Suppressor macrophage (primary cell): Measurements from ENCODE around the gene PLEKHG4B.
"Not testable (repeated sequence)": the region's sequence is repeated elsewhere in the genome, so short reads cannot be mapped to it uniquely, and the experiment has no call there.

Experiments
- DNase-seq, 4 experiments: peaks; one replicate each; pipeline ENCODE4 v3.0.0-alpha.2; 2020 to 2022

Gene PLEKHG4B

DNA sequence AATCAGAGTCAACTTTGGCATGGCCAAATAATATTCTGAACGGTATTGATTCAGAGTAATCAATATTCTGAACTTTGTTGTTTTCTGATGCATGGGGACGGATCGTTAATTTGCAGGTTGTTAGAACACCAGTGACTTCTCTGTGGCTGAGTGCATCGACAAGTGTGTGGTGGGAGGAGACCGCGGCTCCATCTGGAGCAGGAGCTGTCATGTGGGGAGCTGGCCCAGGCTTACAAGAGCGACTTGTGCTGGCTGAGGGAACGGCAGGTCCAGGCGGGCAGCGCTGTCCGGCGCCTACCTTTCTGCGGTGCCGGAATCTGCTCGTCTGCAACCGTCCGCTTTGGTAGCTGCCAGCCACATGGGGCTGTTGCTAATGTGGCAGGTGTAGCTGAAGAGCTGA is 135.4 kb downstream of the PLEKHG4B start:
- not testable (repeated sequence) for DNase-seq

DNA sequence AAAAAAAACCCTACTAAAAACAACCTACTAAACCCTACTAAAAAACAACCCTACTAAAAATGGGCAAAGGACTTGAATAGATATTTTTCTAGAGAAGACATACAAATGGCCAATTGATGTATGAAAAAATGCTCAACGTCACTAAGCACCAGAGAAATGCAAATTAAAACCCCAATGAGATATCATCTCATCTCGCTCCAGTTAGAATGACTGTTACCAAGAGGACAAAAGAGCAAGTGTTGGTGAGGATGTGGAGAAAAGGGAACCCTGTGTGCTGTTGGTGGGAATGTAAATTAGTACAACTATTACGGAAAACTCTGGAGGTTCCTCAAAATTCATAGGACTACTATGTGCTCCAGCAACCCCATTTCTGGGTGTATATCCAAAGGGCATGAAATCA is 136.9 kb downstream of the PLEKHG4B start:
- no peak for DNase-seq

DNA sequence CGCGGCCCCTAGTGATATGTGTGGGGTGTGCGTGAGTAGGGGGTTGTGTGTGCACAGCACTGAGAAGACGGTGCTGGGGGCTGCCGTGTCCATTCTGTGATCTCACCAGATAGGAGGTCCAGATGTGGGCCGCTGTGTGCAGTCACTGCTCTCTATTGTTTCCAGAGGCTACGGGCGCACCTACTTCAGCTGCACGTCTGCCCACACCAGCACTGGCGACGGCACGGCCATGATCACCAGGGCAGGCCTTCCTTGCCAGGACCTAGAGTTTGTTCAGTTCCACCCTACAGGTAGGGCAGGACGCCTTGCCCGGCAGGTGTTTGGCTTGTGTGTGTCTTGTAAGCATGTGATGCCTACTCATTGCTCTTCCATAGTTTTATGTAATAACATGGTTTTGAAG is 138.7 kb downstream of the PLEKHG4B start:
- DNase-seq: no peak

DNA sequence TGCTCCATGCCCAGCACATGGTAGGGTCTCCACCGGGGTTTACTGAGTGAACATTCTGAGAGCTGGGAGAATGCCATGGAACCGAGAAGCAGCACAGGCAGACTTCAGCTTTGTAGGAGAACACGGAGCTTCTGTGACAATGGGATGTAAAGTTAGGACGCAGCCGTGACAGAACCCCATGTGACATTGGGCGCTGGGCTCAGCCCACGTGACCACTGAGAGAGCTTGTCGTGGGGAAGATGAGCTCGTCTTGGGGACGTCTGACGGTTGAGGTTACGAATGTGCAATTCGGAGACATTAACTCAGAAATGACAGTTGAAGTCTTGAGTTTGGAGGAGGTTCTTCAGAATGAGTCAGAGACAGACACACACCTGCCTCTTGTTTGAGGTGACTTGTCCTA is 139.7 kb downstream of the PLEKHG4B start:
- DNase-seq: no peak

DNA sequence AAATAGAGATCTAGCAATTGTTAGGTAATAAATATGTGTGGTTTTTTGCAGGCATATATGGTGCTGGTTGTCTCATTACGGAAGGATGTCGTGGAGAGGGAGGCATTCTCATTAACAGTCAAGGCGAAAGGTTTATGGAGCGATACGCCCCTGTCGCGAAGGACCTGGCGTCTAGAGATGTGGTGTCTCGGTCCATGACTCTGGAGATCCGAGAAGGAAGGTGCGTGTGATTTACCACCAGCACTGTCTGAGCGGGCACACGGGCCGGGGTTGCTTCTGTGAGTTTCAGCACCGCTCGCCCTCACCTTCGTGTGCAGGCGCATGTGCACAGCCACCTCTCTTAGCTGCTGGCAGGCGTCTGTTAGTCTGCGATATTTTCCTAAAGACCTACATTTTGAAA is 141.5 kb downstream of the PLEKHG4B start:
- not testable (repeated sequence) for DNase-seq

DNA sequence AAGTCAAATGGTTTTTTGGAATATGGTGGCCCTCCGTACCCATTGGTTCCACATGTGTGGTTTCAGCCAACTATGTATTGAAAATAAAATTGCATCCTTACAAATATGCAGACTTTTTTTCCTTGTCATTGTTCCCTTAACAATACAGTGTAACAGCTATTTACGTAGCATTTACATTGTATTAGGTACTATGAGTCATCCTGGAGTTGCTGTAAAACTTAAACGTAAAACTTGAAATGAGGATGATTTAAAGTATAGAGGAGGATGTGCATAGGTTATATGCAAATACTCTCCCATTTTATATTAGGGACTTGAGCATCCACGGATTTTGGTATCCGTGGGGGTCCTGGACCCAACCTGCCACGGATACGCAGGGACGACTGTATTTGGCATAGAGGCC is 142.5 kb downstream of the PLEKHG4B start:
- no peak for DNase-seq

DNA sequence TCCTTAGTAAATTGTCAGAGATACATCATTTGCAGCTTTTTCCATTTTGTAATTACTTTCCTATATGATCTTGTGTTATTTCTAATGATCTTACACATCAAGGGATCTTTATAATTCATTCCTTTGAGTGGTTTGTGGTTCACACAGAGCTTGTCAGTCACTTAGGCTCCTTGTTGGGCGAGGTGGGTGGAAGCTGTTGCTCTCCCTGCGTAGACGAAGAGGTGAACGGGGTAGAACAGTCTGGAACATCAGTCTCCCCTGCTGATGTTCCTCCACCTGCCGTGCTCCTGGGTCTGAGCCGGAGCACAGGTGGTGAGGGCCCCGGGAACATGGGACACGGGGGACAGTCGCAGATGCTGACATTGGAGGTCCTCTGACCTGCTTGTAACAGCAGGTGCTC is 143.6 kb downstream of the PLEKHG4B start:
- not testable (repeated sequence) for DNase-seq

DNA sequence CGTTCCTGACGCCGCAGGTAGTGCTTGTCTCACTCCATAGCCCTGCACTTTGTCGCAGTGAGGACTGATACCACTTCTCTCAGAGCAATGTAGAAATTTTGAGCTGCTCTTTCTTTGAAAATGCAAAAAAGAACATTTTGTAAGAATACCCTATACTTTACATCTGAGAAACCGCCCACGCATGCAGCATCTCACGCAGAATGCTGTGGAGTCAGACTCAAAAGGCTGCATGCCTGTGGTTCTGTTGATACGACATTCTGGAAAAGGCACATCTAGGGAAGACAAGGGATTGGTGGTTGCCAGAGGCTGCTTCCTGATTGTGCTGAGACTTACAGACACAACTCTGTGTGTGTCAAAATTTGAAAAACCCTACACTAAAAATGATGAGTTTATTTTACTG is 146.0 kb downstream of the PLEKHG4B start:
- not testable (repeated sequence) for DNase-seq
